HG02870 (cell line): ENCODE measurements around the gene ATAD5.

Experiments
- ATAC-seq: cut with Tn5 transposase; IDR thresholded peaks from one replicate; pipeline ENCODE4 v1.9.1; 2021; ENCODE audit warnings: mild to moderate bottlenecking, moderate library complexity; ENCODE audit not compliant: unreplicated experiment

Gene ATAD5

DNA sequence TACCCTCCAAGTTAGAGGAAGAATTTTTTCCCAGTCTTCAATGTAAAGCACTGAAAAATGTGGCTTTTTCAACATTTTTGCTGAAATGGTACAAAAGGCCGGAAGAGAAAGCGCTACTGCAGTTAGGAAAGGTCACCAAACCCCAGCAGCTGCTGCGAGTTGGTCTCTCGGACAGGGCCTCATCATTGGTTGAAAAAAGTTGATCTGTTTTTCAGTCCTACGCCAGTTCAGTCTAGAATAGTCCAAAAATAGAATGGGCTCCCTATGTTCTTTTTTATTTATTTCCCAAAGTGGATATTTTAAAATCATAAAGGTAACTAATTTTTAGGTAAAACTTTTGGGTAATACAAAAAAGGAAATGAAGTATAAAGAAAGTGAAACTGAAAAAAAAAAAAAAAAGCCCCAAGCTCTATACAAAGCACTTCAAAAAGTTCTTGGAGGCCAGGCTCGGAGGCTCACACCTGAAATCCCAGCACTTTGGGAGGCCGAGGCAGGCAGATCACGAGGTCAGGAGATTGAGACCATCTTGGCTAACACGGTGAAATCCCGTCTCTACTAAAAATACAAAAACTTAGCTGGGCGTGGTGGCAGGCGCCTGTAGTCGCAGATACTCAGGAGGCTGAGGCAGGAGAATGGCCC is 107.4 kb downstream of the ATAD5 start:
- no peak for ATAC-seq

- ATAC-seq = no peak
Measured at GRCh38 chr17:30942308-30943079, 110.7 kb downstream of the ATAD5 start.
